OCI-LY3 (cell line): ENCODE results near the gene BUB3.
"Not testable (repeated sequence)": the region's sequence is repeated elsewhere in the genome, so short reads cannot be mapped to it uniquely, and the experiment has no call there.

Source experiments
- H2AFZ ChIP-seq: fragments of 200-600, 300-600 bp; shearing (Covaris generic); 2 replicates; pipeline ENCODE4 v1.6.0; 2014; ENCODE audit warnings: antibody characterized with exemption, low read depth, low read length
- H3K27ac ChIP-seq: fragments of 200-600, 300-600 bp; sonication (generic); 2 replicates; pipeline ENCODE4 v1.5.1; 2014; ENCODE audit warnings: mild to moderate bottlenecking, low read length, moderate library complexity, mixed read lengths
- H3K27me3 ChIP-seq: fragments of 200-600, 300-600 bp; sonication (generic); 2 replicates; pipeline ENCODE4 v1.6.1; 2014; ENCODE audit warnings: low read depth, low read length, mixed read lengths
- H3K36me3 ChIP-seq: fragments of 200-600, 300-600 bp; sonication (generic); replicated peaks from 2 replicates; pipeline ENCODE3; 2014; ENCODE audit warnings: low read depth, low read length, mixed read lengths
- H3K4me1 ChIP-seq: fragments of 300-600, 200-600 bp; sonication (generic); 2 replicates; pipeline ENCODE4 v1.6.1; 2014; ENCODE audit warnings: low read length, mixed read lengths
- H3K4me2 ChIP-seq: fragments of 200-600, 300-600 bp; sonication (generic); 2 replicates; pipeline ENCODE4 v1.6.1; 2014; ENCODE audit warnings: low read length, mixed read lengths
- H3K4me3 ChIP-seq: fragments of 300-600, 200-600 bp; sonication (generic); 2 replicates; pipeline ENCODE4 v1.5.1; 2014; ENCODE audit warnings: antibody characterized with exemption, mild to moderate bottlenecking, low read length, moderate library complexity
- H3K79me2 ChIP-seq: fragments of 300-600, 200-600 bp; shearing (Covaris generic); 2 replicates; pipeline ENCODE4 v1.6.1; 2014; ENCODE audit warnings: mild to moderate bottlenecking, low read length, mixed read lengths
- H3K9ac ChIP-seq: fragments of 300-600, 200-600 bp; shearing (Covaris generic); 2 replicates; pipeline ENCODE4 v1.6.0; 2014; ENCODE audit warnings: mild to moderate bottlenecking, low read length, moderate library complexity
- H3K9me3 ChIP-seq: fragments of 200-600, 300-600 bp; shearing (Covaris generic); 2 replicates; pipeline ENCODE4 v1.6.1; 2014; ENCODE audit warnings: low read length, mixed read lengths; ENCODE audit not compliant: insufficient read depth
- H4K20me1 ChIP-seq: fragments of 200-600, 300-600 bp; sonication (generic); 2 replicates; pipeline ENCODE4 v1.6.1; 2016; ENCODE audit warnings: low read length, mixed read lengths; ENCODE audit not compliant: insufficient read depth
- EZH2phosphoT487 ChIP-seq: fragments of 200-600 bp; shearing (Covaris generic); IDR thresholded peaks from 2 replicates; pipeline ENCODE4 v1.6.1; 2018; ENCODE audit warnings: antibody characterized with exemption, mixed run types, low read depth
- TF ChIP-seq, protein P1 (sequence below): fragments of 200-600, 300-600 bp; sonication (generic); IDR thresholded peaks from 2 replicates; pipeline ENCODE4 v1.5.1; 2014; ENCODE audit warnings: antibody characterized with exemption, low read length, low read depth

Gene BUB3

GRCh38 chr10:123164319-123164718 lies 10.1 kb downstream of the BUB3 start:
- Histone ChIP-seq H3K79me2 (peaks cover 84% of the 10 kb centered on the region), H3K27me3 (no peaks in the 10 kb centered on the region), H3K9me3 (no peaks in the 10 kb centered on the region), H3K9ac (no peak overlapping the region), H3K27ac (no peak overlapping the region), H3K4me1 (peaks cover 14% of the 10 kb centered on the region), H4K20me1 (peaks cover 14% of the 10 kb centered on the region), H3K36me3 (peaks cover 71% of the 10 kb centered on the region), H3K4me3 (no peak overlapping the region), H2AFZ (no peak overlapping the region), H3K4me2 (no peak overlapping the region)
- TF ChIP-seq EZH2phosphoT487 = no peak
- TF ChIP-seq, protein P1, sequence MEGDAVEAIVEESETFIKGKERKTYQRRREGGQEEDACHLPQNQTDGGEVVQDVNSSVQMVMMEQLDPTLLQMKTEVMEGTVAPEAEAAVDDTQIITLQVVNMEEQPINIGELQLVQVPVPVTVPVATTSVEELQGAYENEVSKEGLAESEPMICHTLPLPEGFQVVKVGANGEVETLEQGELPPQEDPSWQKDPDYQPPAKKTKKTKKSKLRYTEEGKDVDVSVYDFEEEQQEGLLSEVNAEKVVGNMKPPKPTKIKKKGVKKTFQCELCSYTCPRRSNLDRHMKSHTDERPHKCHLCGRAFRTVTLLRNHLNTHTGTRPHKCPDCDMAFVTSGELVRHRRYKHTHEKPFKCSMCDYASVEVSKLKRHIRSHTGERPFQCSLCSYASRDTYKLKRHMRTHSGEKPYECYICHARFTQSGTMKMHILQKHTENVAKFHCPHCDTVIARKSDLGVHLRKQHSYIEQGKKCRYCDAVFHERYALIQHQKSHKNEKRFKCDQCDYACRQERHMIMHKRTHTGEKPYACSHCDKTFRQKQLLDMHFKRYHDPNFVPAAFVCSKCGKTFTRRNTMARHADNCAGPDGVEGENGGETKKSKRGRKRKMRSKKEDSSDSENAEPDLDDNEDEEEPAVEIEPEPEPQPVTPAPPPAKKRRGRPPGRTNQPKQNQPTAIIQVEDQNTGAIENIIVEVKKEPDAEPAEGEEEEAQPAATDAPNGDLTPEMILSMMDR = no peak

DNA sequence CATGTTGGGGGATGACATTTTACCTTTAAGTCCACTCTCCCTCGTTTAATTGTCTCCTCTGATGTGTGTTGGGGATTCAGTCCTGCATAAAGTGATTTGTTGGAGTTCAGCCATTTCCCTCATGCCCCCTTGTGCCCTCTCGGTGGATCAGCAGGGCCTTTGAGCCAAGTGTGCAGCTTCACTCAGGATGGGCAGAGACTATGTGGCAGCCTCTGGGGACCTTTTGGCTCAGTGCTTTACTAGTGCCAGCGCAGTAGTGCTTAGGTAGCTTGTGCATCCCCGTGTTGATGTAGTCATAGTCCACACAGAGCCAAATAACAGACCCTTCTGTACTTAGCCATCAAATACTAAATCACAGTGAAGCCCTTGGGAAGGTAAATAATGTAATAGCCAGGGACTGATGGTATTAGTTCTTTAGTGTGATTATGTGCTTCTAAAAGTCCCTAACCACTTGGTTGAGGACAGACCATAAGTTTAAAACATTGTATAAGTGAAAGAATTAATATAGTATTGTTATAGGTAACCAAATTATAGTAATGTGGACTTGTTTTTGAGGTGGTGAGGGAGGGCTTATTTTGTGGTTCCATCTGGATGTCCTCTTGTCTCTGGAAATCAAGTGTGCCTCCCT lies 11.4 kb downstream of the BUB3 start:
- Histone ChIP-seq H3K4me3 (no peak overlapping the region), H3K27ac (no peak overlapping the region), H3K9ac (no peak overlapping the region), H3K36me3 (peaks cover 63% of the 10 kb centered on the region), H3K27me3 (no peaks in the 10 kb centered on the region), H3K79me2 (peaks cover 78% of the 10 kb centered on the region), H3K4me2 (no peak overlapping the region), H3K9me3 (no peaks in the 10 kb centered on the region), H2AFZ (no peak overlapping the region), H4K20me1 (peaks cover 14% of the 10 kb centered on the region), H3K4me1 (peaks cover 6% of the 10 kb centered on the region)
- TF ChIP-seq EZH2phosphoT487 = no peak
- TF ChIP-seq, protein P1 = no peak

- no peak overlapping the region for H3K9ac ChIP-seq
- peaks cover 70% of the 10 kb centered on the region for H3K79me2 ChIP-seq
- H3K4me2 ChIP-seq = no peak overlapping the region
- no peak overlapping the region for H3K27ac ChIP-seq
- TF ChIP-seq EZH2phosphoT487 = no peak
- TF ChIP-seq, protein P1 = no peak
- no peaks in the 10 kb centered on the region for H3K9me3 ChIP-seq
- H3K27me3 ChIP-seq = no peaks in the 10 kb centered on the region
- no peak overlapping the region for H3K4me3 ChIP-seq
- H2AFZ ChIP-seq = no peak overlapping the region
- no peaks in the 10 kb centered on the region for H3K4me1 ChIP-seq
- peaks cover 58% of the 10 kb centered on the region for H3K36me3 ChIP-seq
- H4K20me1 ChIP-seq = peaks cover 9% of the 10 kb centered on the region
These were observed 12.4 kb downstream of the BUB3 start for GRCh38 chr10:123166618-123167017.

DNA sequence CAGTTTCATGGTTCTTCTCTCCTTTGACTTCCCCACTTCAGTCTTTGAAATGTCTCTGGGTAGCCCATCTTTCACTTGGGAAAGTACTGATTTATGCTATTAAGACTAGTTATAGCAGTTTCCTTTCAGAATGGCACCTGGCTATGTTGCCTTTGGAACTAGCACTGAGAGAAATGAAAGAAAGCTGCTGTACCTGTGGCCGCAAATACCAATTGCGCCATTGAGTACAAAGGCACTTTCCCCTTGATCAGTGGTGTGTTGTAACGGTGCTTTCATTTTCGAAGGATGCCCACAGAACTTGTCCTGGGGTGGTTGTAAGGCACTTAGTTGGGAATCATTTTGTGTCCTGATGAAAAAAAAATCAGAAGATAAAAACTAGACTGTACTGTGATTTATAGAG lies 16.8 kb downstream of the BUB3 start:
- Histone ChIP-seq H3K27me3 (no peaks in the 10 kb centered on the region), H4K20me1 (peaks cover 4% of the 10 kb centered on the region; the same call in 1 of the 2 replicates), H3K4me3 (no peak overlapping the region), H3K4me2 (no peak overlapping the region), H2AFZ (no peak overlapping the region), H3K36me3 (peaks cover 42% of the 10 kb centered on the region), H3K9me3 (no peaks in the 10 kb centered on the region), H3K27ac (no peak overlapping the region), H3K4me1 (no peaks in the 10 kb centered on the region), H3K79me2 (peaks cover 37% of the 10 kb centered on the region), H3K9ac (no peak overlapping the region)
- no peak for TF ChIP-seq EZH2phosphoT487
- TF ChIP-seq, protein P1 = no peak

DNA sequence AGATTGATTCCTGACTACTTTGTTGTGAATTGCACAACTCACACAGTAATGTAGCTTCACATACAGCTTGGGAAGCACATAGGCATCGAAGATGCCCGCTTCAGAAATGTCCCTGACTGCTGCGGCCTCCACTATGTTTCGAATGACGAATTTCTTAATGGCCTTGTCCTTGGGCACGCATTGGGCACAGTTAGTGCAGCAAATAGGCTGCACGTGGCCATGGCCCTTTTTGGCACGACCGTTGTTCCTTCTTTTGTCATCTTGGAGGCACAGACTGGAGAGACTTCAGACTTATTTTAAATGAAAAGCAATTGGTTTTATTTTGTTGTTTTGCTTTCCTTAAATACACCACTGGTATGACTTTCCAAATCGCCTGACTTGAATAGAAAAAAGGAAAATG lies 17.4 kb downstream of the BUB3 start:
- H3K4me3 ChIP-seq, H3K27ac ChIP-seq, H3K27me3 ChIP-seq, H3K9ac ChIP-seq, H3K9me3 ChIP-seq, H2AFZ ChIP-seq, H3K4me1 ChIP-seq, H4K20me1 ChIP-seq, H3K4me2 ChIP-seq: not testable (repeated sequence)
- Histone ChIP-seq H3K79me2 (peaks cover 31% of the 10 kb centered on the region), H3K36me3 (peaks cover 48% of the 10 kb centered on the region)
